Kidney (tissue), 14 donors: Measurements from ENCODE around the gene VCX2. TPM values are rescaled to one million over a fixed set of nuclear protein-coding genes. Genes with fewer than 3 reads are reported as not detected.
"Not testable (repeated sequence)": the region's sequence is repeated elsewhere in the genome, so short reads cannot be mapped to it uniquely, and the experiment has no call there.

Experiments
- DNase-seq, 5 donors: peaks; one replicate each; pipeline ENCODE4 v3.0.0-alpha.2; 2013 to 2020
- FAIRE-seq: peaks from 2 replicates; lab custom pipeline; 2012; peaks lifted over from hg19 to GRCh38; lab: Jason Lieb, UNC
- H3K27ac ChIP-seq, 2 donors: one replicate each; pipeline ENCODE4 v1.7.0; 2013; ENCODE audit warnings: low read depth in 2 of 2, low read length in 2 of 2, inconsistent platforms in 1 of 2
- H3K27me3 ChIP-seq: one replicate; pipeline ENCODE4 v1.7.1; 2013; ENCODE audit warnings: low read length, inconsistent platforms; ENCODE audit not compliant: control insufficient read depth, insufficient read depth
- H3K36me3 ChIP-seq, 3 donors: one replicate each; pipeline versions ENCODE4 v1.7.0 to v1.7.1; 2013; ENCODE audit warnings: low read length in 3 of 3, control low read depth in 1 of 3, inconsistent platforms in 1 of 3; ENCODE audit not compliant: insufficient read depth in 3 of 3, control insufficient read depth in 2 of 3
- H3K4me1 ChIP-seq, 3 donors: one replicate each; pipeline versions ENCODE4 v1.7.0 to v1.7.1; 2013; ENCODE audit warnings: low read length in 3 of 3, inconsistent platforms in 1 of 3, low read depth in 1 of 3; ENCODE audit not compliant: control insufficient read depth in 2 of 3, insufficient read depth in 2 of 3
- H3K4me3 ChIP-seq, 3 donors: one replicate each; pipeline versions ENCODE4 v1.7.0 to v1.8.1; 2013; ENCODE audit warnings: low read length in 3 of 3, control low read depth in 1 of 3, inconsistent platforms in 1 of 3
- H3K9ac ChIP-seq, 3 donors: one replicate each; pipeline versions ENCODE4 v1.7.0 to v1.7.1; 2013; ENCODE audit warnings: low read length in 3 of 3, control low read depth in 1 of 3, inconsistent platforms in 1 of 3
- H3K9me3 ChIP-seq, 3 donors: one replicate each; pipeline versions ENCODE4 v1.7.0 to v1.7.1; 2013; ENCODE audit warnings: low read length in 3 of 3, control low read depth in 1 of 3, inconsistent platforms in 1 of 3; ENCODE audit not compliant: control insufficient read depth in 2 of 3, insufficient read depth in 1 of 3
- intact Hi-C: fragments of 100-400 bp; cut with DNase I; formaldehyde crosslinking; loops from one replicate; pipeline ENCODE4 v1.11.1; 2022
- polyA plus RNA-seq: library from polyadenylated mRNA; stranded (reverse); fragments of 350-450 nt; fragmentation: Illumina TruSeq; extraction: RNeasy Lipid Tissue Mini Kit (QIAGEN cat#74804); gene quantifications from one replicate; pipeline ENCODE4 v1.2.3, GENCODE V29; 2014; ENCODE audit warnings: low read depth, low replicate concordance; ENCODE audit not compliant: insufficient read depth
- total RNA-seq: library from RNA; stranded (reverse); fragmentation: NEBNext Ultra II Directional; extraction: Animal tissue kit (Norgen Biotek cat#: 25700); gene quantifications from one replicate; pipeline ENCODE4 v1.2.1, GENCODE V29; 2021
- TF ChIP-seq, protein P1 (sequence below): IDR thresholded peaks from 3 replicates; pipeline ENCODE4 v1.5.1; 2012; ENCODE audit warnings: mild to moderate bottlenecking, moderate library complexity, borderline replicate concordance; ENCODE audit not compliant: insufficient read depth; ENCODE audit errors: extremely low read depth
- donor health status: control.
- donor health status: control.
- donor health status: control.
- donor health status: control.
- donor health status: control.
- donor health status: DM: yes; HTN: yes; CAD: no.
- donor health status: Normal renal cell carcinoma (clear cell type).

The VCX2 gene
- total and polyA plus RNA-seq, 2 donors from 2014 or later: not detected

- Histone ChIP-seq H3K27me3 (no peaks in the 10 kb centered on the region), H3K9me3 (no peaks in the 10 kb centered on the region), H3K27ac (no peak overlapping the region), H3K4me3 (no peak overlapping the region), H3K9ac (no peak overlapping the region), H3K4me1 (no peaks in the 10 kb centered on the region), H3K36me3 (no peaks in the 10 kb centered on the region)
- intact Hi-C loops: no loop called here
- FAIRE-seq (no peak), DNase-seq (no peak)
- TF ChIP-seq, protein P1, sequence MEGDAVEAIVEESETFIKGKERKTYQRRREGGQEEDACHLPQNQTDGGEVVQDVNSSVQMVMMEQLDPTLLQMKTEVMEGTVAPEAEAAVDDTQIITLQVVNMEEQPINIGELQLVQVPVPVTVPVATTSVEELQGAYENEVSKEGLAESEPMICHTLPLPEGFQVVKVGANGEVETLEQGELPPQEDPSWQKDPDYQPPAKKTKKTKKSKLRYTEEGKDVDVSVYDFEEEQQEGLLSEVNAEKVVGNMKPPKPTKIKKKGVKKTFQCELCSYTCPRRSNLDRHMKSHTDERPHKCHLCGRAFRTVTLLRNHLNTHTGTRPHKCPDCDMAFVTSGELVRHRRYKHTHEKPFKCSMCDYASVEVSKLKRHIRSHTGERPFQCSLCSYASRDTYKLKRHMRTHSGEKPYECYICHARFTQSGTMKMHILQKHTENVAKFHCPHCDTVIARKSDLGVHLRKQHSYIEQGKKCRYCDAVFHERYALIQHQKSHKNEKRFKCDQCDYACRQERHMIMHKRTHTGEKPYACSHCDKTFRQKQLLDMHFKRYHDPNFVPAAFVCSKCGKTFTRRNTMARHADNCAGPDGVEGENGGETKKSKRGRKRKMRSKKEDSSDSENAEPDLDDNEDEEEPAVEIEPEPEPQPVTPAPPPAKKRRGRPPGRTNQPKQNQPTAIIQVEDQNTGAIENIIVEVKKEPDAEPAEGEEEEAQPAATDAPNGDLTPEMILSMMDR: no peak
Observed at GRCh38 chrX:8190341-8190830, 19.3 kb upstream of the VCX2 start.

- TF ChIP-seq, protein P1: no peak
- Histone ChIP-seq H3K4me3 (no peak overlapping the region), H3K27ac (no peak overlapping the region), H3K9me3 (no peaks in the 10 kb centered on the region), H3K4me1 (no peaks in the 10 kb centered on the region), H3K27me3 (no peaks in the 10 kb centered on the region), H3K9ac (no peak overlapping the region), H3K36me3 (no peaks in the 10 kb centered on the region)
- FAIRE-seq (no peak), DNase-seq (no peak)
- intact Hi-C loops: no loop called here
Observed at GRCh38 chrX:8189096-8189830, 18.2 kb upstream of the VCX2 start.

GRCh38 chrX:8183346-8183745 lies 12.3 kb upstream of the VCX2 start:
- FAIRE-seq (no peak), DNase-seq (no peak)
- intact Hi-C loops: no loop called here
- Histone ChIP-seq H3K4me3 (no peak overlapping the region), H3K27ac (no peak overlapping the region), H3K4me1 (no peaks in the 10 kb centered on the region), H3K9ac (no peak overlapping the region), H3K27me3 (no peaks in the 10 kb centered on the region), H3K9me3 (no peaks in the 10 kb centered on the region), H3K36me3 (no peaks in the 10 kb centered on the region)
- TF ChIP-seq, protein P1: no peak

DNA sequence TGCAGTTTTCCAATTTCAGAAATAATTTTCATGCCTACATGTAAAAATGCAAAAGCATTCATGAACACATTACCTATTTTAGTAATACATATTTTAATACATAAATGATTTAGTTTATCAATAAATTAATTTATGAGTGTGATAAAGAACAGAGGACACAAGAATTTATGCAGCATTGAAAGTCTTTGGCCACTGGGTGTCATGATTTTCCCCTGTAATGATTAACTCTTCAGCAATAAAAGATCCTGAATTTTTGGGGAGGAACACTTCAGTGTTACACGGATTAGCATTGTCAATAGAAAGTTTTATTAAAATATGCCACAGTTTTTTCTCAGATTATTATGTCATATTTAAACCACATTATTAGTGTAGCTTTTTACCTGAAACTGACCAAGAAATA lies 8.6 kb upstream of the VCX2 start:
- TF ChIP-seq, protein P1: no peak
- intact Hi-C loops: no loop called here
- FAIRE-seq (peak; percentile 97), DNase-seq (peak in 1 of 5 donors; percentile 7)
- Histone ChIP-seq H3K4me3 (no peak overlapping the region), H3K36me3 (no peaks in the 10 kb centered on the region), H3K4me1 (no peaks in the 10 kb centered on the region), H3K27ac (no peak overlapping the region), H3K9ac (no peak overlapping the region), H3K27me3 (no peaks in the 10 kb centered on the region), H3K9me3 (no peaks in the 10 kb centered on the region)

DNA sequence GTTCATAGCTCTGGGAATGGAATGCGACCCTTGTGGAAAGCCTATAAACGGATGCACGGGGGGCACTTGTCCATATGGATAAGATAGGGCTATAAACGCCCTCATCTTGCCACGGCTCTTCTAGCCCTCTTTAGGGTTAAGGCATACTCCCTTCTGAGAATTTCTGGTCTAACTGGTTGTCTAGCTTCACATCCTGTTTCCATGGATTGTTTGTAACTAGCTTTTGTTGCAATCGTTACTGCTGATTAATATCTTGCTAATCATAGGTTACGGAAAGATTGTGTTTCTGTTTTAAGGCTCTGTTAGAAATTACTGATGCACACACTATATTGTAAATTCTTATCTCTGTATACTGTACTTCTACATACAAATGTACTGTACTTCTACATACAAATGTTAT lies 17.1 kb downstream of the VCX2 start:
- H3K9ac ChIP-seq, H3K4me1 ChIP-seq, H3K4me3 ChIP-seq, H3K36me3 ChIP-seq, FAIRE-seq, H3K27ac ChIP-seq, DNase-seq, intact Hi-C loops, H3K27me3 ChIP-seq: not testable (repeated sequence)
- H3K9me3 ChIP-seq: peaks cover 0 to 13% (median 0%) of the 10 kb centered on the region in 3 donors
